ENCODE results near the gene DPYSL3.

DPYSL3 gene

DNA sequence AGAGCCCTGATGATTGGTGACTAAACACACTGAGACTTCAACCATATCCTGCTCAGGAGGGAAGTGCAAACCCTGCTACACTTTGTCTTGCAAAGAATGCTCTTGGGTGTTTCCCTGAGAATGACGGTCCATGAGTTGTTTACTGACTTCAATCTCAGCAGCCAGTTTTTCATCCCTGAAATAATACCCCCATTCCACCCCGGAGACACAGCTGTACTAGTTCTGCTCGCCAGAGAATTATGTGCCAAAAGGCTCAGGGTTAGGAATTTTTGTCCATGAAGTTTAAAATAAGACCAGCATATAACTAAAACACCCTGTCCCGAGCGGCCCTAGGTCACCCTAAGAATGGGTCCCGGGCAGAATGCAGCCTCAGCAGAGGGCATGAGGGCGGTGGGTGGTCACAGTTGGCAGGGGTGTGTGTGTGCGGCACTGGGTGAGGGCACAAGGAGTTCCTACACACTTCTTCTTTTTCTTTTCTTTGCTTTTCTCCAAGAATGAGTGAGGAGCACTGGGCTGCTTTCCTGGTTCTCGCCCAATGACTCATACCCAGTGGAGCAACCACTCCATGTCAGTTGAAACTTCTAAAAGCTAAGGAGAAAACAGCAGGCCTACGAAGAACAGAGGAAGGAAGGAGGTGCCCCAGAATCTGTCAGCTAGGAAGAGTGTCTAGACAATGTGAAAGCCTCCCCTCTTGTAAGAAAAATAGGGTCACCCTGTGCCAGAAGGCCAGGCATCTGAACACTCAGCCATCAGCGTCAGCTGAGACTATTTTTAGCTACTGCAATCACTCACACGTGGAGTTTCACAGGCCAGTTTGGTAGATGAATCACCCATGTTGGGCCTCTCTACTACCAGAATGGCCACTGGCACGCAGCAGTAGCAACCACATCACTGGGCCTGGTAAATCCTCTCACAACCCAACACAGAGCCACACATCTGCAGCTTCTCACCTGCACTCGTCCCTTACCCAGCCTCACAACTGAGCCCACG lies 105.9 kb downstream of the DPYSL3 start:
- peak; percentile 94 for DNase-seq (ENCODE audit: low read depth)

DNA sequence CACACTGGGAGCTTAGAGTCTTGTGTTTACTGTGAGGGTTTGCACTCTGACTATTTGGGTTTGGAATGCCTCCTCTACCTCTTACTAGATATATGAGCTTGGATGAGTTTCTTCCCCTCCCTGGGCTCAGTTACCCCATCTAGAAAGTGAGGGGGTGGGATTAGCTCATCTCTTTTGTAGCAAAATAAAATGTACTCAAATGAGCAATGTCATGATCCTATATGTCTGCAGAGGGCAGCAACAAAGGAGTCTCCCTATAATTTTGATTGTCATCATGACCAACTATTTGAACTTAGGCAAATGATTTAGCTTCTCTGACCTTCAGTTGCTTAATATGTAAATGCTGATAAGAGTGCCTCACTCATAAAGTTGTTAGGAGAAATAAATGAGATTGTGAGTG lies 109.0 kb downstream of the DPYSL3 start:
- no peak for DNase-seq (ENCODE audit: low read depth)

GRCh38 chr5:147400126-147400809 lies 109.6 kb downstream of the DPYSL3 start:
- no peak for DNase-seq (ENCODE audit: low read depth)

GRCh38 chr5:147398860-147399259 lies 111.0 kb downstream of the DPYSL3 start:
- peak; percentile 70 for DNase-seq (ENCODE audit: low read depth)

- no peak for DNase-seq (ENCODE audit: low read depth)
These were observed 112.3 kb downstream of the DPYSL3 start for GRCh38 chr5:147397616-147398015.

DNA sequence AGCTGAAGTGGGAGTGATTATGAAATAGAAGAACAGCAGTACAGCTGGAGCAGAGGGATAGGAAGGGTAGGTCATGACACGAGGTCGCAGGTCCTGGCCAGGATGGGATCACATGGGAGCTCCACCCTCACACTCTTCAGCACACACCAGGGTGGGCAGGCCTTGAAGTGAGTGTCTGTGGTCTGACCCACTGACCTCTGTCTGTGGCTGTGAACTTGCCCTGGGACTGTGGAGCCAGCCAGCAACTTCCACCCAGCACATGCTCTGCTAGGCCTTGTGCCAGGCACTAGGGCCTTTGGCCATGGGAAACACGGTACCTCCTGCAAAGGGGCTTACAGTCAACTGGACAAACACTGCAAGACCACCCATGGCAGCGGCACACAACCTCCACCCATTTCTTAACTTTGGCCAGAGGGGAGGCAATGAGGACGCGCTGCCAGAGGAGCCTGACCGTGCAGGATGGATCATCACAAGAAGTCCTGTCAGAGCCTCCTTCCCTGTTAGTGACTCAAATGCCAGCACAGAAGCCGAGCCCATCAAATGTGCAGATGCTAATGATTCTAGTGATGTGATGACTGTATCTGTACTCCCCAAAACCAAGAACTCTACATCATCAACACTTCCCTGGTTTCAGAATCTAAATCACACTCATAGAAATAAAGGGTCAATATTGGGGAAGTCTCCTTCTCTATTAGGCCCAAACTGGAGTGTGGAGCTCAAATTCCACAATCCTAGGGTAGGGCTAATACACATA lies 113.6 kb downstream of the DPYSL3 start:
- DNase-seq (ENCODE audit: low read depth): no peak

DNA sequence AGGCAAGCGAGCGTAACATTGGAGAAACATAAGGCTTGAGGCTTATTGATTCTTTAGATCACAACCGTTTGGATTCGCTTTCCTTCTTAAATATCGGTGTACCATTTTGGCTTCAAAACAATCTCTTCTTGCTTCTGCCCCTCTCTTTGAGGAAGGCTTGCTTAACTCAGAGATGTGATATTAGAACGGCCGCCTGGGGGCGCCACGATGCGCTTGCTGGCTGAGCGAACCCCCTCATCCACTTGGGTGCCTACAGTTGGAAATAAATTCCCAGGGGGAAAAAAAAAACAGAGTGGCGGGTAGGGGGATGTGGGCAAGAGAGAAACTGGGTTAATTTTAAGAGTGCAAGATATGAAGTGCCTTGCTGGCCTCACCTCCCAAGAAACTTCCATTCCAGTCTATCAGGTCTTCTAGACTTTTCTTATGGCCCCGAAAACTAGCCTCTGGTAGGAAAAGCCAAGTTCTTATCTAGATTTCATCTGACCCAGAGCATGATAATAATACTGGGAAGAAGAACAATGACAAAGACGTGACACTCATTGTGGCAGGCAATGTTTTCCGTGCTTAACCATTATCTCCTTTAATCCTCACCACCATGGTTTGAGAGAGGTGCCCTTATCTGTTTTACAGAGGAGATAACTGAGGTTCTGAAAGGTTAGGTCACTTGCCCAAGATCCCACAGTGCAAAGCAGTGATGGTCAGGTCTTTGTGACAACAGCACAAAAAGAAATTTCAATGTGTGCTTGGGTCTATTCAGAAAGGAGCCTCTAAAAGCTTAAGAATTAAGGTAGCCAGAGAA lies 115.8 kb downstream of the DPYSL3 start:
- no peak for DNase-seq (ENCODE audit: low read depth)

GRCh38 chr5:147391781-147392180 lies 118.1 kb downstream of the DPYSL3 start:
- DNase-seq (ENCODE audit: low read depth): peak; percentile 43

GRCh38 chr5:147390654-147391225 lies 119.1 kb downstream of the DPYSL3 start:
- DNase-seq (ENCODE audit: low read depth): no peak

GRCh38 chr5:147388184-147389108 lies 121.4 kb downstream of the DPYSL3 start:
- no peak for DNase-seq (ENCODE audit: low read depth)

GRCh38 chr5:147387109-147387508 lies 122.8 kb downstream of the DPYSL3 start:
- no peak for DNase-seq (ENCODE audit: low read depth)

- DNase-seq (ENCODE audit: low read depth): no peak
These were observed 125.3 kb downstream of the DPYSL3 start for GRCh38 chr5:147384346-147385193.

DNA sequence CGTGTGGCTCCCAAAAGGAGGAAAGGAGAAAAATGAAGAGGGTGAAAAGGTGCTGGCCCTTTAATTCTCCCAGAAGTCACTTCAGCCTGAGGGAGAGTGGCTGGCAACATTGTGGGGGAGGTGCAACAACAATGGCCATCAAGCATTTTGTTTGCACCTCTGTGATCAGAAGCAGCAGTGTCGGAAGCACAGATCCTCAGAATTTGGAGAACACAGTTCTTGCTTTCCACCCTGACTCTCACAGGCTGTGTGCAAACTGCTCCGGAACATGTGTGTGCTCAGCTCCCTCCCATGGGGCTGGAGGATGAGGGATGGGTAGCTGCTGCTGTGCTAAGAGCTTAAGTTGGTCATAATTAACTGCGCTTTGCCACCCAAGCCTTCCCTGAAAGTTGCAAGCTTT lies 127.1 kb downstream of the DPYSL3 start:
- no peak for DNase-seq (ENCODE audit: low read depth)

DNA sequence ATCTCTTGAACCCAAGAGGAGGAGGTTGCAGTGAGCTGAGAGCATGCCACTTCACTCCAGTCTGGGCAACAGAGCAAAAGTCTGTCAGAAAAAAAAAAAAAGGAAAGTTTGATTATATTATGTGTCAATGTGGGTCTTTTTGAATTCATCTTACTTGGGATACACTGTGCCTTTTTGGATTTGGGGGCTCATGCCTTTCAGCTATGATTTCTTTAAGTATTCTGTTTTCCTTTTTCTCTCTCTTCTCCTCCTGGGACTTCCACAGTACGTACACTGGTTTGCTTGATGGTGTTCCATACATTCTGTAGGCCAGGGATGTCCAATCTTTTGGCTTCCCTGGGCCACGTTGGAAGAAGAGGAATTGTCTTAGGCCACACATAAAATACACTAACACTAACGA lies 128.3 kb downstream of the DPYSL3 start:
- no peak for DNase-seq (ENCODE audit: low read depth)

DNA sequence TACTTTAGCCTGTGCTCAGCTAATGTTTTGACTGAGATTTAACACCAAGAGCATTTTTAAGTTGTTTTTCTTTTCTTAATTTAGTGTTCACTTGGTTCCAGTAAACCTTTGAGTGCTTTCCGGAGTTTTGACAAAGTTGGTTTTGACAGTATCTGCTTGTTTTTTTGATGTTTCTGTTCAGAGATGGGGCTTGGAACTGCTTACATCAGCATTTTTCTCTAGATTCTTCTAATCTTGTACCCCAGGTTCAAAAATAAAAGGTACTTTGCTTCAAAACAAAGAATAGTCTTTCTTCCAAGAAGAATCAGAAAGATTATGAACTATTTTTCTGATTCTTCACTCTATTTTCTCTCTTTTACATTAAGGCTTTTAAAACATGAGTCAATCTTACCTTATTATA lies 132.2 kb downstream of the DPYSL3 start:
- DNase-seq (ENCODE audit: low read depth): no peak

DNA sequence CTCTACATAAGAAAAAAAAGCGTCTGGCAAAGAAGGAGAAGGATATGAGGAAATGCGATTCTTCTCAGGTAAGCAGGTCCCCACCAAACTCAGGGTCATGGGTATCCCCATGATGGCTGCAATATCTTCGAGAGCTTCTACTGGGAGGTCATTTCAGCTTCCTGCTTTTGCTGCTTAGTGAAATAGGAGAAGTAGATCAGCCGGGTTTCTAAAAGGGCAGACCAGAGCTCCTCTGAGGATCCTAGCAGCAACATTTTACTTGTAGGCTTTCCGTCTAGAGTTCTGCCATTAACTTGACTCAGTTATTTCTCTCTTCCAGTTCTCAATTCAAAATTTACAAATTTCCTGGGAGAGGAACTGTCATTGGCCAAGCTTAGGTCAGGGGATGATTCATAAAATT lies 134.7 kb downstream of the DPYSL3 start:
- DNase-seq (ENCODE audit: low read depth): no peak

GRCh38 chr5:147373328-147373727 lies 136.5 kb downstream of the DPYSL3 start:
- DNase-seq (ENCODE audit: low read depth): no peak

- DNase-seq (ENCODE audit: low read depth): no peak
These were observed 137.7 kb downstream of the DPYSL3 start for GRCh38 chr5:147372191-147372590.

DNA sequence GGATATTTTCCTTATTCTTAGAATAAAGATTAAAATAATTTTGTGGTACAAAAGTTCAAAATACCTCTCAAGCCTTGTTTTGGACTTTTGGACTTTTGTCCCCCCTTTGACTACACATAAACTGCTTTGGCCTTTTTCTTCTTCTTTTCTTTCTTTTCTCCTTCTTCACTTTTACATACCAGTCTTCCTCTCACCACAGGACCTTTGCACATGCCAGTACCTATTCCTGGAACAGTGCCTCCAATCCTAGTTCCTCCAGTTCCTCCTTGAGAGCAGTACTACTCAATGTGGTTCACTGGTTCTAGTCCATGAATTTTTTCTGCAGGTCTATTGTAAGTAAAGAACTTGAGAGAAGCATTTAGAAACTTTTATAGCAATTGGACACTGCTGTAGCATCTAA lies 138.6 kb downstream of the DPYSL3 start:
- no peak for DNase-seq (ENCODE audit: low read depth)
